Stimulated activated CD8-positive, alpha-beta memory T cell treated with anti-CD3 and anti-CD28 coated beads, Interleukin-12 subunit alpha, Interleukin-12 subunit beta, amount 100 ng/mL, for 4 hours (primary cell): Measurements from ENCODE around the gene MTIF3.
"Not testable (repeated sequence)": the region's sequence is repeated elsewhere in the genome, so short reads cannot be mapped to it uniquely, and the experiment has no call there.

Source experiments
- DNase-seq: peaks from one replicate; pipeline ENCODE4 v3.0.0-alpha.2; 2020; ENCODE audit warnings: low read depth

Gene MTIF3

GRCh38 chr13:27411341-27411740 is 39.0 kb downstream of the MTIF3 start:
- no peak for DNase-seq

- no peak for DNase-seq
Observed at GRCh38 chr13:27409013-27409412, 41.4 kb downstream of the MTIF3 start.

GRCh38 chr13:27408074-27408473 is 42.3 kb downstream of the MTIF3 start:
- no peak for DNase-seq

GRCh38 chr13:27406178-27406939 is 44.0 kb downstream of the MTIF3 start:
- DNase-seq, result no peak

GRCh38 chr13:27405546-27406134 is 44.7 kb downstream of the MTIF3 start:
- no peak for DNase-seq

GRCh38 chr13:27404680-27405079 is 45.7 kb downstream of the MTIF3 start:
- DNase-seq, result no peak

GRCh38 chr13:27403727-27404385 is 46.5 kb downstream of the MTIF3 start:
- no peak for DNase-seq

GRCh38 chr13:27403203-27403678 is 47.1 kb downstream of the MTIF3 start:
- no peak for DNase-seq

- no peak for DNase-seq
Observed at GRCh38 chr13:27401210-27401609, 49.2 kb downstream of the MTIF3 start.

GRCh38 chr13:27400405-27400804 is 50.0 kb downstream of the MTIF3 start:
- DNase-seq, result not testable (repeated sequence)

- DNase-seq, result no peak
Observed at GRCh38 chr13:27398360-27398759, 52.0 kb downstream of the MTIF3 start.

GRCh38 chr13:27396252-27396846 is 54.0 kb downstream of the MTIF3 start:
- DNase-seq, result no peak

- no peak for DNase-seq
Observed at GRCh38 chr13:27395007-27395510, 55.3 kb downstream of the MTIF3 start.

GRCh38 chr13:27393101-27393500 is 57.3 kb downstream of the MTIF3 start:
- no peak for DNase-seq

GRCh38 chr13:27391471-27391870 is 58.9 kb downstream of the MTIF3 start:
- DNase-seq, result no peak

GRCh38 chr13:27389891-27390290 is 60.5 kb downstream of the MTIF3 start:
- no peak for DNase-seq

- DNase-seq, result no peak
Observed at GRCh38 chr13:27388241-27388640, 62.1 kb downstream of the MTIF3 start.
